ENCODE data around the gene BAD.

Gene BAD

DNA sequence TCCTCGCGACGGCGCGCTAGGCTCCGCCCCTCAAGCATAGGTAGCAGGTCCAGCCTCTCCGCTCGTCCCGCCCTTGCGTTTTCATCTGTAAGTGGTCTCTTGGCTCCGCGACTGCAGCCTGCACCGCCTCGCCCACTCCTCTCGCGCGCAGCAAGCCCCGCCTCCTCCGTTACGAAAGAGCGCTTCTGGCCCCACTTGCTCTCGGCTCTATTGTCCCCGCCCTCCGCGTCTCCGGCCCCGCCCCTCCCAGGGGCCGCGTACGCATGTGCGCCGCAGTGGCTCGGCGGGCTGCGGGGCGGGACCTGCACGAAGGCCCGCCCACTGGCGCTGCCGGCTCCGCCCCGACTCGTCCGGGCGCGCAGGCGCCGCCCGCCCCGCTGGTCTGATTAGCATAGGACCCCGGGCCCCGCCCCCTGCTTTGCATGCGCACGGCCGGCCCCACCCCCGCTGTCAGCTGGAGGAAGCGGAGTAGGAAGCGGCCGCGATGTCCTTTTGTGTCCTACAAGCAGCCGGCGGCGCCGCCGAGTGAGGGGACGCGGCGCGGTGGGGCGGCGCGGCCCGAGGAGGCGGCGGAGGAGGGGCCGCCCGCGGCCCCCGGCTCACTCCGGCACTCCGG lies 20.7 kb upstream of the BAD start, which contains the start of gene ESRRA:
ESRRA (plus strand) TSS at position 450 of the 616 bp plus-strand sequence. CDS start 1,656 bp downstream, outside the sequence.
- DNase-seq (ENCODE audit: low read depth): peak; percentile 92

DNA sequence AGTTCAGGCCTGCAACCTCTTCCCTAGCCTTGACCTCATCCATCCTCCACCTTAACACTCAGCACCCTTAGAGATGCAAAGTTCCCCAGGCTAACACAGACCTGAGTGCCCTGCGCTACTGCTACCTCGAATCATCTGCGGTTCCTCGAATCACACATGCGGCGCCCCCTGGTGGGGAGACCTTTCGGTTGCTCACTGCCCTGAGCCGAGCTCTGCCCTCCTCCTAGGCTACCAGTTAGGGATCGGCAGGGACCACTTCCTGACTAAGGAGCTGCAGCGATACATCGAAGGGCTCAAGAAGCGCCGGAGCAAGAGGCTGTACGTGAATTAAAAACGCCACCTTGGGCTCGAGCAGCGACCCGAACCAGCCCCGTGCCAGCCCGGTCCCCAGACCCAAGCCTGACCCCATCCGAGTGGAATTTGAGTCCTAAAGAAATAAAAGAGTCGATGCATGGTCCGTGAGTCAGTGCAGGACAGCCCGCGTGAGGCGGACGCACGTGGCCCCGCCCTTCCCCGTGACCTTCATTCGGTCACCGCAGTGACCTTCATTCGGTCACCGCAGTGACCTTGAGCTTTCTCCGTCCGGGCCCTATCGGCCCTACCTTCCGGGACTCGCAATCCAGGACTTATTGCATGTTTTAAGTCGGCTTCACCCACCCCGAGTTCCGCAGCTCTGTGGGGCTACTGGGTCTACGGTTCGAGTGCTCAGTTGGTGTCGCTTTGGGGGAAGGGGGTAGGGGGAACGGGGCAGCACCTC lies 20.0 kb upstream of the BAD start:
- peak; percentile 55 for DNase-seq (ENCODE audit: low read depth)
- TF ChIP-seq, protein P1, sequence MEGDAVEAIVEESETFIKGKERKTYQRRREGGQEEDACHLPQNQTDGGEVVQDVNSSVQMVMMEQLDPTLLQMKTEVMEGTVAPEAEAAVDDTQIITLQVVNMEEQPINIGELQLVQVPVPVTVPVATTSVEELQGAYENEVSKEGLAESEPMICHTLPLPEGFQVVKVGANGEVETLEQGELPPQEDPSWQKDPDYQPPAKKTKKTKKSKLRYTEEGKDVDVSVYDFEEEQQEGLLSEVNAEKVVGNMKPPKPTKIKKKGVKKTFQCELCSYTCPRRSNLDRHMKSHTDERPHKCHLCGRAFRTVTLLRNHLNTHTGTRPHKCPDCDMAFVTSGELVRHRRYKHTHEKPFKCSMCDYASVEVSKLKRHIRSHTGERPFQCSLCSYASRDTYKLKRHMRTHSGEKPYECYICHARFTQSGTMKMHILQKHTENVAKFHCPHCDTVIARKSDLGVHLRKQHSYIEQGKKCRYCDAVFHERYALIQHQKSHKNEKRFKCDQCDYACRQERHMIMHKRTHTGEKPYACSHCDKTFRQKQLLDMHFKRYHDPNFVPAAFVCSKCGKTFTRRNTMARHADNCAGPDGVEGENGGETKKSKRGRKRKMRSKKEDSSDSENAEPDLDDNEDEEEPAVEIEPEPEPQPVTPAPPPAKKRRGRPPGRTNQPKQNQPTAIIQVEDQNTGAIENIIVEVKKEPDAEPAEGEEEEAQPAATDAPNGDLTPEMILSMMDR (conservative IDR thresholded peaks at IDR 0.05; ENCODE audit: low read depth, low read length): peak; percentile 92
- H3K4me3 ChIP-seq (ENCODE audit: low read length): peak overlapping the region; percentile 58

More for the DNA sequence above, 20.7 kb upstream of the BAD start, which contains the start of gene ESRRA:
- H3K4me3 ChIP-seq (ENCODE audit: low read length): peak within 1 kb of the TSS; percentile 73
- TF ChIP-seq, protein P1 (conservative IDR thresholded peaks at IDR 0.05; ENCODE audit: low read depth, low read length): no peak

DNA sequence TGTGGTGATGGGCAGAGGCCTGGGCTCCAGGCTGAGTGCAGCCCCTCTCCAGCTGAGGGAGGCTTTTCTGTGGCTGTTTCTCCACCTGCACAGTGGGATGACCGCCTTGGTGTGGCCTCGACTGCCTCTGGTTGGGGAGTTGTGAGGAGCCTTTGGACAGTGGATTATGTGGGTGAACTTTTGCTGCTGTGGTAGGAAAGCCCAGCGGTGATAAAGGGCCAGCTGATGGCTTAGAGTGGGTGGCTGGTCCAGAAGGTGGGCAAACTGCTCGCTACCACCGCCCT lies 19.5 kb upstream of the BAD start:
- no peak for DNase-seq (ENCODE audit: low read depth)
- peak overlapping the region; percentile 58 for H3K4me3 ChIP-seq (ENCODE audit: low read length)
- TF ChIP-seq, protein P1 (conservative IDR thresholded peaks at IDR 0.05; ENCODE audit: low read depth, low read length): no peak

DNA sequence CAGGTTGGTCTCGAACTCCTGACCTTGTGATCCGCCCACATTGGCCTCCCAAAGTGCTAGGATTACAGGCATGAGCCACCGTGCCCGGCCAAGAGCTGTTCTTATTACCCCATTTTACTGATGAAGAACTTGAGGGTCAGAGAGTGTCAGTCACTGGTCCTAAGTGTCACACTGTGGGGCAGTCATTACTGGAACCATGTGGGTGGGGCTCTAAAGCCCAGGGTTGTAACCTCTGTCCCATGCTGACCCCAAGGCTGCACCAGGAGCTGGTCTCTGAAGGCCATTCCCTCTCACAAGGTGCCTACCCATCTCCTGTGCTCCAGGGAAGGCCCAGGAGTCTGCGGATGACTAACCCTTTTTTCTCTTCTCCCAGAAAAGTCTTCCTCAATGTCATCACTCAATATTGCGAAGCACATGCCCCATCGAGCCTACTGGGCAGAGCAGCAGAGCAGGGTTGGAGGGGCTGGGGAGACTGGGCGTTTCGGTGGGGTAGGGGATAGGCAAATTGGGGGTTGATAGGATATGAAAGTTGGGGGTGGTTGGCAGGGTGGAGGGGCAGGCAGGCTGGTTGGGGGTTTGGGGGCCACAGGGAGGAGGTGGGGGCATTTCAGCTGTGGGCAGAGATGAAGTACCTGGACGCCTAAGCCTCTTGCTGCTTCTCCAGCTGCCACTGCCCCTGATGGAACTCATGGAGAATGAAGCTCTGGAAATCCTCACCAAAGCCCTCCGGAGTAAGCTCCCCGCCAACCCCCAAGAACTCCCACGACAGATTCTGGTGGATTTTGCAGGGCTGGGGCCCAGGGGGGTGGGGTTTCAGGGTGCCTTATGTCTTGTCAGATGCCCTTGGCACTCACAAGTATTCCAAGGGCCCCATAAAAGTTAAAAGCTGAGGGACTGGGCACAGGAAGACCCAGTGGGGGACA lies 18.9 kb upstream of the BAD start:
- DNase-seq (ENCODE audit: low read depth): no peak
- TF ChIP-seq, protein P1 (conservative IDR thresholded peaks at IDR 0.05; ENCODE audit: low read depth, low read length): no peak
- H3K4me3 ChIP-seq (ENCODE audit: low read length): no peak overlapping the region

DNA sequence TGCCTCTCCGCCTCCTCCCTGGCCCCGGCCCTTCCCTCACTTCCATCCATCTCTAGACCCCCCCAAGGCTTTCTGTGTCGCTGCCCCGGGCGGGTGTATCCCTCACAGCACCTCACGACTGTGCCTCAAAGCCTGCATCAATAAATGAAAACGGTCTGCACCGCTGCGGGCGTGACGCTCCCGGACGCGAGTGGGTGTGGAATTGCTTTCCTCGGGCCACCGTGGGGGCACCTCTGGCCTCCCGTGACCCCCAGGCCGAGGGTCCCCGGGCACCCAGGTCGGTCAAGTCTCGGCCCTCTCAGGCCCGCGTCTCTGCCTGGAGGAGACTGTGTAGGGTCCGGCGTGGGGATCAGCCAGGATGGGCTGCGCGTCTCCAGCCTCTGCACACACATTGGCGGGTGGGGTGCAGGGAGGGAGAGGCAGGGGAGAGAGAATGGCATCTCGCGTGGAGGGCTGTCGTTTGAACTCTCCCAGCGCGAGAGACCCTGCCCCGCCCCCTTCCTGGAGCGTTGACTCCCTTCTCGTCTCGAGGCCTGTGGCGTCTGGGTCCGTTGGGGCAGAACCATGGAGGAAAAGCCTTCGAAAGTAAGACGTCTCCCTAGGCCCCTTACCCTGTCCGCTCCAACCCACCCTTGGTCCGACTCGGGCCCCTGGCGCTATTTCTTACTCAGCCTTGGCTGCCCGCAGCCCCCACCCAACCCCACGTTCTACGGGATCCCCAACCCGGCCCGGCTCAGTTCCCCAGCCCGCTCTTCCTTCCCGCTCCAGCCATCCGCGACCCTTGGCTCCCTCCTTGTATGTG lies 15.6 kb upstream of the BAD start, which contains the start of gene CATSPERZ:
CATSPERZ (plus strand) TSS at position 512 of the 802 bp plus-strand sequence; CDS start at position 565, 53 bp downstream.
- H3K4me3 ChIP-seq (ENCODE audit: low read length): peak within 1 kb of the TSS; percentile 26
- no peak for DNase-seq (ENCODE audit: low read depth)
- TF ChIP-seq, protein P1 (conservative IDR thresholded peaks at IDR 0.05; ENCODE audit: low read depth, low read length): no peak

Data from retinal pigment epithelial cell (primary cell).